ENCODE results near the gene RHOD. TPM values are rescaled to one million over a fixed set of nuclear protein-coding genes. Genes with fewer than 3 reads are reported as not detected.

RHOD gene
- total and polyA plus RNA-seq, 4 donors: 7.3 to 39.3 (median 16.5) TPM

DNA sequence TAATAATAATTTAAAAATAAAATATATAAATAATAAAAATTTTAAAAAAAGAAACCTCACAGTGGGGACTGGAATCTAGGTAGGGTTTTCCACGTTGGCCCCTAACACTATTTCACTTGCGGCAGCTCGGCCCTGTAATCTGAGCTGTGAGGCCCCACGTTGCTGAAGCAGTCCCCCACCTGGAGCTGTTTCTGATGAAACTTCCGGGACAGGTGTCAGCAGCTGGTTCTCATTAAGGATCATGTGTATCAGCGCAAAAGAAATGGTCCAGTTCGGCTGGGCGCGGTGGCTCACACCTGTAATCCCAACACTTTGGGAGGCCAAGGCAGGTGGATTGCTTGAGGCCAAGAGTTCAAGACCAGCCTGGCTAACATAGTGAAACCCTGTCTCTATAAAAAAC, 17.3 kb downstream of the RHOD start:
- Histone ChIP-seq H3K27me3 (ENCODE audit: control insufficient read depth in 3 of 3, insufficient read depth in 3 of 3, low read length in 2 of 3) (no peaks in the 10 kb centered on the region), H3K9me3 (ENCODE audit: control insufficient read depth in 4 of 4, insufficient read depth in 3 of 4, low read length in 3 of 4) (no peaks in the 10 kb centered on the region), H3K4me1 (ENCODE audit: control insufficient read depth in 5 of 5, insufficient read depth in 5 of 5, low read length in 5 of 5) (no peaks in the 10 kb centered on the region), H3K9ac (ENCODE audit: insufficient read depth in 1 of 2, low read length in 2 of 2) (no peak overlapping the region), H3K4me3 (no peak overlapping the region), H3K36me3 (ENCODE audit: control insufficient read depth in 4 of 4, insufficient read depth in 4 of 4, low read length in 4 of 4) (no peaks in the 10 kb centered on the region), H3K27ac (ENCODE audit: low read depth in 1 of 2, low read length in 1 of 2) (no peak overlapping the region)
- ATAC-seq (ENCODE audit: insufficient read depth, low FRiP score): no peak
- WGBS, 2 donors: 93 to 97% methylated on average over 9 of the region's 9 CpGs
- TF ChIP-seq, protein P1, sequence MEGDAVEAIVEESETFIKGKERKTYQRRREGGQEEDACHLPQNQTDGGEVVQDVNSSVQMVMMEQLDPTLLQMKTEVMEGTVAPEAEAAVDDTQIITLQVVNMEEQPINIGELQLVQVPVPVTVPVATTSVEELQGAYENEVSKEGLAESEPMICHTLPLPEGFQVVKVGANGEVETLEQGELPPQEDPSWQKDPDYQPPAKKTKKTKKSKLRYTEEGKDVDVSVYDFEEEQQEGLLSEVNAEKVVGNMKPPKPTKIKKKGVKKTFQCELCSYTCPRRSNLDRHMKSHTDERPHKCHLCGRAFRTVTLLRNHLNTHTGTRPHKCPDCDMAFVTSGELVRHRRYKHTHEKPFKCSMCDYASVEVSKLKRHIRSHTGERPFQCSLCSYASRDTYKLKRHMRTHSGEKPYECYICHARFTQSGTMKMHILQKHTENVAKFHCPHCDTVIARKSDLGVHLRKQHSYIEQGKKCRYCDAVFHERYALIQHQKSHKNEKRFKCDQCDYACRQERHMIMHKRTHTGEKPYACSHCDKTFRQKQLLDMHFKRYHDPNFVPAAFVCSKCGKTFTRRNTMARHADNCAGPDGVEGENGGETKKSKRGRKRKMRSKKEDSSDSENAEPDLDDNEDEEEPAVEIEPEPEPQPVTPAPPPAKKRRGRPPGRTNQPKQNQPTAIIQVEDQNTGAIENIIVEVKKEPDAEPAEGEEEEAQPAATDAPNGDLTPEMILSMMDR (IDR thresholded peaks at IDR 0.05; ENCODE audit: control extremely low read depth, extremely low read depth): no peak
- DNase-seq: no peak

DNA sequence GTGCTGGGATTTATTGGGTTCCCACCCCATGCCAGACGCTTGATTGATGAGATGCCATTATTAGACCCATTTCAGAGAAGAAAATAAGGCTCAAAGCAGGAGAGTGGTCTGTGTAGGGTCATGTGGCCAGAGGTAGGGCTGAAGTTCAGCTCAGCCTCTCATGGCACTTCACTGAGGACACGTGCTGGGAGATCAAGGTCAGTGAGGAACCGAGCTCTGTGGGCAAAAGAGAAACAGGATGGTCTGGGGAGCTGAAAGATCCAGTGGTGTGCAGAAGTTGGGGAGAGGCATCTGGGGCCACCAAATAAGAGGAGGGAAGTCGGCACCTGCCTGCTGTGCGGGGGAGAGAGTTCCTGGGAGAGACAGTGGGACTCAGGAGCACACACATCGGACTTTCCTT, 19.6 kb downstream of the RHOD start:
- H3K4me3 ChIP-seq: no peak overlapping the region
- WGBS, 2 donors: 85 to 89% methylated on average over 6 of the region's 6 CpGs
- H3K27ac ChIP-seq (ENCODE audit: low read depth in 1 of 2, low read length in 1 of 2): no peak overlapping the region
- no peaks in the 10 kb centered on the region for H3K27me3 ChIP-seq (ENCODE audit: control insufficient read depth in 3 of 3, insufficient read depth in 3 of 3, low read length in 2 of 3)
- TF ChIP-seq, protein P1 (IDR thresholded peaks at IDR 0.05; ENCODE audit: control extremely low read depth, extremely low read depth): no peak
- H3K36me3 ChIP-seq (ENCODE audit: control insufficient read depth in 4 of 4, insufficient read depth in 4 of 4, low read length in 4 of 4): no peaks in the 10 kb centered on the region
- H3K4me1 ChIP-seq (ENCODE audit: control insufficient read depth in 5 of 5, insufficient read depth in 5 of 5, low read length in 5 of 5): no peaks in the 10 kb centered on the region
- H3K9ac ChIP-seq (ENCODE audit: insufficient read depth in 1 of 2, low read length in 2 of 2): no peak overlapping the region
- ATAC-seq (ENCODE audit: insufficient read depth, low FRiP score) (no peak), DNase-seq (no peak)
- no peaks in the 10 kb centered on the region for H3K9me3 ChIP-seq (ENCODE audit: control insufficient read depth in 4 of 4, insufficient read depth in 3 of 4, low read length in 3 of 4)

DNA sequence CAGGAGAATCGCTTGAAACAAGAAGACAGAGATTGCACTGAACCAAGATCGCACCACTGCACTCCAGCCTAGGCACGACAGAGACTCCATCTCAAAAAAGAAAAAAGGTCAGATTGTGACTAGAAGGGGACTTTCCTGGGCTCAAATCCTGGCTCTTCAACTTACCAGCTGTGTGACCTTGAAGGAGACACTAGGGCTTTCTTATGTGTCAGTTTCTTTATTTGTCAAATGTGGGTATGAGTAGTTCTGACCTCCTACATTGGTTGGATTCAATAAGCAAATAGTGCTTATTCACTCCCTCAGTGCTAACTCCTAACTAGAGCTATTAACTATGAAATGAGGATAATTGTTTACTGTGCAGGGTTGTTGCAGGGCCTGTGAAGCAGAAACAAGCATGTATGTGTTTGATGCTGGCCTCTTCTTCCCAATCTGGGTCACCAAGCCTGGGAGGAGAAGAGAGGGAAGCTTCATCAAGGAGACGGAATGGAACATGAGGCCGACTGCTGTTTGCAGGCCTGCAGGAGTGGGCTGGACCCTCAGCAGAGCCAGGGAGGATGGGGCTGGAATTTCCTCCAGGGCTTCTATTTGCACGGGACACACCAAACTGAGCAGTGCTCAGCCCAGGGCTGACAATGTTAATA, 22.5 kb downstream of the RHOD start:
- Histone ChIP-seq H3K4me1 (ENCODE audit: control insufficient read depth in 5 of 5, insufficient read depth in 5 of 5, low read length in 5 of 5) (peaks cover 0 to 9% (median 4%) of the 10 kb centered on the region in 5 donors), H3K9me3 (ENCODE audit: control insufficient read depth in 4 of 4, insufficient read depth in 3 of 4, low read length in 3 of 4) (no peaks in the 10 kb centered on the region), H3K27me3 (ENCODE audit: control insufficient read depth in 3 of 3, insufficient read depth in 3 of 3, low read length in 2 of 3) (no peaks in the 10 kb centered on the region), H3K27ac (ENCODE audit: low read depth in 1 of 2, low read length in 1 of 2) (no peak overlapping the region), H3K4me3 (no peak overlapping the region), H3K9ac (ENCODE audit: insufficient read depth in 1 of 2, low read length in 2 of 2) (no peak overlapping the region), H3K36me3 (ENCODE audit: control insufficient read depth in 4 of 4, insufficient read depth in 4 of 4, low read length in 4 of 4) (no peaks in the 10 kb centered on the region)
- 82 to 87% methylated on average over 6 of the region's 6 CpGs for WGBS, 2 donors
- DNase-seq (no peak), ATAC-seq (ENCODE audit: insufficient read depth, low FRiP score) (no peak)
- TF ChIP-seq, protein P1 (IDR thresholded peaks at IDR 0.05; ENCODE audit: control extremely low read depth, extremely low read depth): no peak
